Measurements from ENCODE around the gene FKBP2. TPM values are rescaled to one million over a fixed set of nuclear protein-coding genes. Genes with fewer than 3 reads are reported as not detected.
A peak's percentile ranks its signal among the peaks of the same experiment; 100 is the strongest.

FKBP2 gene
- total and polyA plus RNA-seq, 4 donors, result 60.8 to 241 (median 124) TPM

DNA sequence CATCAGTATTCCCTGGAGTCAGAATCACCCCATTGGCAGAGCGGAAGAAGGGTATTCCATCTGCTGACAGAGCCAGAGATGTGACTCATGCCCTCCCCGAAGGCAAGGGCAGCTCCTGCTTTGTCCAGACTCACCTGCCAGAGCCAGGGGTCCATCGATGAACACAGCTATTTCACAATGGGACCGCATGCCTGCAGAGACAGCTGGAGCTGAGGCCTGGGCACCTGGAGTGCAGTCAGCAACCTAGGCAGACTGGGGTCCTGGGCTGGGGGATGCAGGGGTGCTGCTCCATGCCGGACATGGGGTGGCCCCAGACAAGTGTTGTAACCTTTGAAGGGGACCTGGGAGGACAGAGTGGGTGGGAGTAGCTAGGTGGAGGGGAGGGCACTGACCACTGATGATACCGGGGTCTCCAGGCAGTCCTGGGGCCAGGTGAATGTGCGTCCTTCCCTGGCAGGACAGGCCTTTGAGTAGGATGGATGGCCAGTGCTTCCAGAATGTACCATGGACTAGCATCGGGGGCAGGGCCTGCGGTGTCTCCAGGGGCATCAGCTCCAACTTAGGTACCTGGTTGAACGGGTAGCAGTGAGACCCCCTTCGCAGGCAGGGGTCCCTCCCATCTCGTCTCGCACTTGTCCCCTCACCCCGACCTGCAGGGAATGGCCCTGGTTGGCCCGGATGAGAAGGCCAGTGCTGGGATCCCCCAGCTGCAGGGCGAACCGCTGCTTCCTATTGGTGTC is 16.6 kb upstream of the FKBP2 start:
- Histone ChIP-seq H3K36me3 (ENCODE audit: control insufficient read depth in 4 of 4, insufficient read depth in 3 of 4, low read depth in 1 of 4, low read length in 3 of 4) (peaks cover 0 to 24% (median 9%) of the 10 kb centered on the region in 4 donors), H3K27ac (ENCODE audit: low read depth in 1 of 2, low read length in 2 of 2) (no peak overlapping the region), H3K4me3 (ENCODE audit: low read depth in 1 of 3, low read length in 3 of 3) (no peak overlapping the region), H3K4me1 (ENCODE audit: control insufficient read depth in 4 of 4, insufficient read depth in 4 of 4, low read length in 3 of 4) (peaks cover 11 to 33% (median 23%) of the 10 kb centered on the region in 4 donors), H3K9ac (ENCODE audit: low read depth in 1 of 2, low read length in 2 of 2) (no peak overlapping the region), H3K9me3 (ENCODE audit: control insufficient read depth in 4 of 4, low read length in 3 of 4) (no peaks in the 10 kb centered on the region), H3K27me3 (ENCODE audit: control insufficient read depth in 4 of 4, insufficient read depth in 4 of 4, low read length in 3 of 4) (no peaks in the 10 kb centered on the region)
- no peak for TF ChIP-seq YY1 (IDR thresholded peaks at IDR 0.05)
- TF ChIP-seq, protein P1, sequence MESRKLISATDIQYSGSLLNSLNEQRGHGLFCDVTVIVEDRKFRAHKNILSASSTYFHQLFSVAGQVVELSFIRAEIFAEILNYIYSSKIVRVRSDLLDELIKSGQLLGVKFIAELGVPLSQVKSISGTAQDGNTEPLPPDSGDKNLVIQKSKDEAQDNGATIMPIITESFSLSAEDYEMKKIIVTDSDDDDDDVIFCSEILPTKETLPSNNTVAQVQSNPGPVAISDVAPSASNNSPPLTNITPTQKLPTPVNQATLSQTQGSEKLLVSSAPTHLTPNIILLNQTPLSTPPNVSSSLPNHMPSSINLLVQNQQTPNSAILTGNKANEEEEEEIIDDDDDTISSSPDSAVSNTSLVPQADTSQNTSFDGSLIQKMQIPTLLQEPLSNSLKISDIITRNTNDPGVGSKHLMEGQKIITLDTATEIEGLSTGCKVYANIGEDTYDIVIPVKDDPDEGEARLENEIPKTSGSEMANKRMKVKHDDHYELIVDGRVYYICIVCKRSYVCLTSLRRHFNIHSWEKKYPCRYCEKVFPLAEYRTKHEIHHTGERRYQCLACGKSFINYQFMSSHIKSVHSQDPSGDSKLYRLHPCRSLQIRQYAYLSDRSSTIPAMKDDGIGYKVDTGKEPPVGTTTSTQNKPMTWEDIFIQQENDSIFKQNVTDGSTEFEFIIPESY (IDR thresholded peaks at IDR 0.05), result no peak
- WGBS, result 95% methylated on average over 17 of the region's 17 CpGs
- DNase-seq (ENCODE audit: low spot score), result no peak

DNA sequence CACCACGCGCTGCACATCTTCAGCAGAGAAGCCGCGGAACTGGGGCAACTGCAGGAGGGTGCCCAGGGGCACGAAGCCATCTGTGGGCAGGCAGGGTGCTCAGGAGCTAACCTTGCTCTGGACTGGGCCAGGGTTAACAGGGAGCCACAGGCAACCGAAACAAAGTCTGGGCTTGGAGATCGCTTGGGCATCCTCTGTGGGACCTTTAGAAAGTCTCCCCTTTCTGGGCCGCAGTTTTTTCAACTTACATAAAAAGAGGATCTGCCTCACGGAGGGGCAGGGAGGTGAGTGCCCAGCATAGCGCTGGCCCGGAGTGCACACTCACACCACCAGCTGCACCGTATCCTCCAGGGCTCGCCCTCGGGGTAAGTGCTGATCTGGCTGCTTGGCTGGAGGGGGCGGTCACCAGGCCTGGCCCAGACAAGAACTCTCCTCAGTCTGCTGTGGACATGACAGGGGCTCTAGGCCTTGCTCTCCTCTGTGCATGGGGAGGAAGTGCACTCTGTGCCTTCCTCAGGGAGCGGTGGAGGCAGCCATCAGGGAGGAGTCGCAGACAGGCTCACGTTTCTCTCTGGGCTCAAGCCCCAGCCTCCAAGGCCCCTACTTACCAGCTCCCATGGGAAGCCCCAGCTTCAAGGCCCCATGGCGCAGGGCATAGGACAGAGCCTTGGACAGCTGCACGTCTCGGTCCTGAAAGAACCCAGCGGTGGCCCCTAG is 15.8 kb upstream of the FKBP2 start:
- Histone ChIP-seq H3K27ac (ENCODE audit: low read depth in 1 of 2, low read length in 2 of 2) (peak overlapping the region; percentile 52 to 92), H3K9me3 (ENCODE audit: control insufficient read depth in 4 of 4, low read length in 3 of 4) (no peaks in the 10 kb centered on the region), H3K27me3 (ENCODE audit: control insufficient read depth in 4 of 4, insufficient read depth in 4 of 4, low read length in 3 of 4) (no peaks in the 10 kb centered on the region), H3K36me3 (ENCODE audit: control insufficient read depth in 4 of 4, insufficient read depth in 3 of 4, low read depth in 1 of 4, low read length in 3 of 4) (peaks cover 0 to 24% (median 8%) of the 10 kb centered on the region in 4 donors), H3K4me3 (ENCODE audit: low read depth in 1 of 3, low read length in 3 of 3) (peak overlapping the region; percentile 51 to 71 (median 67)), H3K4me1 (ENCODE audit: control insufficient read depth in 4 of 4, insufficient read depth in 4 of 4, low read length in 3 of 4) (peaks cover 11 to 39% (median 26%) of the 10 kb centered on the region in 4 donors), H3K9ac (ENCODE audit: low read depth in 1 of 2, low read length in 2 of 2) (peak overlapping the region in 1 of 2 donors; percentile 45)
- 72% methylated on average over 22 of the region's 22 CpGs for WGBS
- no peak for DNase-seq (ENCODE audit: low spot score)
- TF ChIP-seq JUND (IDR thresholded peaks at IDR 0.05), result no peak

DNA sequence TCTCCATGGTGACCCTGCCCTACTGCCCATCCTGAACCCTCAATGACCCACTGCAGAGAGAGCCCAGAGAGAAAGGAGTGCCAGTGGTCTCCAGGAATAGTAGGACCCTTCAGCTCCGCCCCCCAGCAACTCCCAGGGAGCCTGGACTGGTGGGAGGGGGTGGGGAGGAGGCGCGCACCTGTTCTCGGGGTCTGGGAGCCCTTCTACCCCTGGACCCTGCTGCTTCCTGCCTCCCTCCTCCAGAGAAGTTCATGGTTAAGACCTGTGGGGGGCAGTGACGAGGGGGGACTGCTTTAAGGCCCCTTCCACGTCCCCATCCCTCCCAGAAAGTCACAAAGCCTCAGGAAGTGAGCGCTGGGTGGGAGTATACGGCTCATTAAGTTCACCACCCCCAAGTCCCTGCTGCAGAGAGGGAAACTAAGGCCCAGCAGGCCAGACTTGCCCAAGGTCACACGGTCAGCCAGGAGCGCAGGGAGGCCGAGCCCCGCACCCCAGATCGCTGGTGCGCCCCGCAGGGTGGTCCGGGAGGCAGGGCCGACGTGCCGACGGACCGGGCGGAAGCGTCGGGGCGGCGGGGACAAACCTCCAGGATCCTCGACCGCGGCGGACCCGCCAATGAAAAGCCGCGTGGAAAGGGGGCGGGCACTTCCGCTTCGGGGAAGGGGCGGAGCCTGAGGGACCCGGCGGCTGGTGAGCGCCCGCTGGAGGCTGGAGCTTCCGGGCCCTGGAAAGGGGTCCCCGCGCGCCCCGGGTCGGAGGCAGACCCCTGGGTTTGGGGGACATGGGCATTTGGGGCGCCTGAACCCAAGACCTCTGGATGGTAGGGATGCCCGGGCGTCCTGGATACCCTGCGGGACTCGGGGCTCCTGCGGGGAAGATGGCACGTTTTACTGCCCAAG is 15.0 kb upstream of the FKBP2 start, which contains the start of the genes NUDT22 and TRPT1:
TSS of gene NUDT22 (plus strand) at position 667 of the 899 bp plus-strand sequence. CDS start 379 bp downstream, outside the sequence.
TSS of gene TRPT1 (minus strand) at position 579 of the 899 bp plus-strand sequence. CDS start at position 253, 326 bp downstream.
- peaks cover 12 to 44% (median 28%) of the 10 kb centered on the region in 4 donors for H3K4me1 ChIP-seq (ENCODE audit: control insufficient read depth in 4 of 4, insufficient read depth in 4 of 4, low read length in 3 of 4)
- H3K9me3 ChIP-seq (ENCODE audit: control insufficient read depth in 4 of 4, low read length in 3 of 4), result no peaks in the 10 kb centered on the region
- H3K27ac ChIP-seq (ENCODE audit: low read depth in 1 of 2, low read length in 2 of 2), result peak within 1 kb of the TSS; percentile 52 to 92
- peak; percentile 95 for DNase-seq (ENCODE audit: low spot score)
- TF ChIP-seq NR2F2 (IDR thresholded peaks at IDR 0.05), result no peak
- TF ChIP-seq, protein P1 (IDR thresholded peaks at IDR 0.05), result no peak
- TF ChIP-seq, protein P2, sequence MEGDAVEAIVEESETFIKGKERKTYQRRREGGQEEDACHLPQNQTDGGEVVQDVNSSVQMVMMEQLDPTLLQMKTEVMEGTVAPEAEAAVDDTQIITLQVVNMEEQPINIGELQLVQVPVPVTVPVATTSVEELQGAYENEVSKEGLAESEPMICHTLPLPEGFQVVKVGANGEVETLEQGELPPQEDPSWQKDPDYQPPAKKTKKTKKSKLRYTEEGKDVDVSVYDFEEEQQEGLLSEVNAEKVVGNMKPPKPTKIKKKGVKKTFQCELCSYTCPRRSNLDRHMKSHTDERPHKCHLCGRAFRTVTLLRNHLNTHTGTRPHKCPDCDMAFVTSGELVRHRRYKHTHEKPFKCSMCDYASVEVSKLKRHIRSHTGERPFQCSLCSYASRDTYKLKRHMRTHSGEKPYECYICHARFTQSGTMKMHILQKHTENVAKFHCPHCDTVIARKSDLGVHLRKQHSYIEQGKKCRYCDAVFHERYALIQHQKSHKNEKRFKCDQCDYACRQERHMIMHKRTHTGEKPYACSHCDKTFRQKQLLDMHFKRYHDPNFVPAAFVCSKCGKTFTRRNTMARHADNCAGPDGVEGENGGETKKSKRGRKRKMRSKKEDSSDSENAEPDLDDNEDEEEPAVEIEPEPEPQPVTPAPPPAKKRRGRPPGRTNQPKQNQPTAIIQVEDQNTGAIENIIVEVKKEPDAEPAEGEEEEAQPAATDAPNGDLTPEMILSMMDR (IDR thresholded peaks at IDR 0.05; ENCODE audit: low read depth, low read length, missing input control), result peak; percentile 18
- peak in 1 of 2 donors; percentile 88 for TF ChIP-seq GABPA (IDR thresholded peaks at IDR 0.05 in 1 of 2, conservative IDR thresholded peaks at IDR 0.05 in 1 of 2)
- peak in 1 of 2 donors; percentile 23 for TF ChIP-seq RAD21 (IDR thresholded peaks at IDR 0.05)
- no peak for TF ChIP-seq FOXA1 (IDR thresholded peaks at IDR 0.05)
- TF ChIP-seq FOXA2 (IDR thresholded peaks at IDR 0.05), result no peak
- peak; percentile 44 for TF ChIP-seq YY1 (IDR thresholded peaks at IDR 0.05)
- TF ChIP-seq, protein P3, sequence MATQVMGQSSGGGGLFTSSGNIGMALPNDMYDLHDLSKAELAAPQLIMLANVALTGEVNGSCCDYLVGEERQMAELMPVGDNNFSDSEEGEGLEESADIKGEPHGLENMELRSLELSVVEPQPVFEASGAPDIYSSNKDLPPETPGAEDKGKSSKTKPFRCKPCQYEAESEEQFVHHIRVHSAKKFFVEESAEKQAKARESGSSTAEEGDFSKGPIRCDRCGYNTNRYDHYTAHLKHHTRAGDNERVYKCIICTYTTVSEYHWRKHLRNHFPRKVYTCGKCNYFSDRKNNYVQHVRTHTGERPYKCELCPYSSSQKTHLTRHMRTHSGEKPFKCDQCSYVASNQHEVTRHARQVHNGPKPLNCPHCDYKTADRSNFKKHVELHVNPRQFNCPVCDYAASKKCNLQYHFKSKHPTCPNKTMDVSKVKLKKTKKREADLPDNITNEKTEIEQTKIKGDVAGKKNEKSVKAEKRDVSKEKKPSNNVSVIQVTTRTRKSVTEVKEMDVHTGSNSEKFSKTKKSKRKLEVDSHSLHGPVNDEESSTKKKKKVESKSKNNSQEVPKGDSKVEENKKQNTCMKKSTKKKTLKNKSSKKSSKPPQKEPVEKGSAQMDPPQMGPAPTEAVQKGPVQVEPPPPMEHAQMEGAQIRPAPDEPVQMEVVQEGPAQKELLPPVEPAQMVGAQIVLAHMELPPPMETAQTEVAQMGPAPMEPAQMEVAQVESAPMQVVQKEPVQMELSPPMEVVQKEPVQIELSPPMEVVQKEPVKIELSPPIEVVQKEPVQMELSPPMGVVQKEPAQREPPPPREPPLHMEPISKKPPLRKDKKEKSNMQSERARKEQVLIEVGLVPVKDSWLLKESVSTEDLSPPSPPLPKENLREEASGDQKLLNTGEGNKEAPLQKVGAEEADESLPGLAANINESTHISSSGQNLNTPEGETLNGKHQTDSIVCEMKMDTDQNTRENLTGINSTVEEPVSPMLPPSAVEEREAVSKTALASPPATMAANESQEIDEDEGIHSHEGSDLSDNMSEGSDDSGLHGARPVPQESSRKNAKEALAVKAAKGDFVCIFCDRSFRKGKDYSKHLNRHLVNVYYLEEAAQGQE (IDR thresholded peaks at IDR 0.05), result peak; percentile 68
- TF ChIP-seq HNF4A (conservative IDR thresholded peaks at IDR 0.05), result no peak
- peak; percentile 70 for TF ChIP-seq SP1 (IDR thresholded peaks at IDR 0.05)
- TF ChIP-seq TAF1 (conservative IDR thresholded peaks at IDR 0.05), result no peak
- no peak for TF ChIP-seq EGR1 (IDR thresholded peaks at IDR 0.05; ENCODE audit: low read depth in 2 of 2)
- H3K36me3 ChIP-seq (ENCODE audit: control insufficient read depth in 4 of 4, insufficient read depth in 3 of 4, low read depth in 1 of 4, low read length in 3 of 4), result peaks cover 0 to 18% (median 6%) of the 10 kb centered on the region in 4 donors
- 1% methylated on average over 54 of the region's 54 CpGs for WGBS
- H3K9ac ChIP-seq (ENCODE audit: low read depth in 1 of 2, low read length in 2 of 2), result peak within 1 kb of the TSS; percentile 14 to 89
- H3K27me3 ChIP-seq (ENCODE audit: control insufficient read depth in 4 of 4, insufficient read depth in 4 of 4, low read length in 3 of 4), result no peaks in the 10 kb centered on the region
- H3K4me3 ChIP-seq (ENCODE audit: low read depth in 1 of 3, low read length in 3 of 3), result peak within 1 kb of the TSS; percentile 51 to 97 (median 67)

Data from liver (tissue), 9 donors.